Adrenal gland (tissue), 12 donors: Measurements from ENCODE around the gene CST7. TPM values are rescaled to one million over a fixed set of nuclear protein-coding genes. Genes with fewer than 3 reads are reported as not detected.

Source experiments
- DNase-seq, 7 donors: peaks; one replicate each; pipeline ENCODE4 v3.0.0-alpha.2; 2019 to 2020
- H3K27ac ChIP-seq, 5 donors: fragments of 200-600 bp; sonication (generic) in 4 of 5; 1 replicate in 3 of 5; 2 replicates in 2 of 5; pipeline versions ENCODE4 v1.5.1 to v1.8.0; 2016 to 2020; ENCODE audit warnings: mild to moderate bottlenecking in 1 of 5
- H3K27me3 ChIP-seq: fragments of 200-600 bp; 2 replicates; pipeline ENCODE4 v1.8.0; 2021
- H3K36me3 ChIP-seq, 2 donors: fragments of 200-600 bp; replicated peaks in 1 of 2; 1 replicate in 1 of 2; 2 replicates in 1 of 2; pipeline versions ENCODE4 v1.5.1 to v1.8.0; 2018 to 2022
- H3K4me1 ChIP-seq, 2 donors: fragments of 200-600 bp; replicated peaks in 1 of 2; 1 replicate in 1 of 2; 2 replicates in 1 of 2; pipeline versions ENCODE4 v1.5.1 to v1.8.0; 2018 to 2021
- H3K4me3 ChIP-seq, 4 donors: fragments of 200-600 bp; sonication (generic) in 3 of 4; one replicate each; pipeline ENCODE4 v1.5.1; 2016 to 2018
- H3K9me3 ChIP-seq, 3 donors: fragments of 200-600 bp; sonication (generic) in 1 of 3; replicated peaks in 1 of 3; 1 replicate in 2 of 3; 2 replicates in 1 of 3; pipeline versions ENCODE4 v1.5.1 to v1.8.0; 2016 to 2021
- CTCF ChIP-seq, 6 experiments: fragments of 450-650 bp in 4 of 6; fragments of 200-600 bp in 2 of 6; sonication (generic) in 1 of 6; IDR thresholded peaks; 1 replicate in 5 of 6; 2 replicates in 1 of 6; pipeline versions ENCODE4 v1.5.1 to v1.8.0; 2016 to 2021; ENCODE audit warnings: antibody characterized with exemption in 6 of 6, mild to moderate bottlenecking in 2 of 6, moderate library complexity in 1 of 6
- POLR2A ChIP-seq, 2 donors: fragments of 450-650 bp; IDR thresholded peaks; one replicate each; pipeline ENCODE4 v1.6.1; 2017; ENCODE audit warnings: antibody characterized with exemption in 2 of 2, mild to moderate bottlenecking in 2 of 2, moderate library complexity in 1 of 2
- WGBS, 4 donors: extraction: QIAGEN DNeasy Blood & Tissue Kit in 2 of 4; methylation state at CpG; one replicate each; pipeline versions ENCODE4 v1.1.5 to v1.1.7; 2013 to 2017; 5-methylcytosine and 5-hydroxymethylcytosine counted together
- intact Hi-C, 2 donors: fragments of 100-400 bp; cut with DNase I; formaldehyde crosslinking; loops; one replicate each; pipeline versions ENCODE4 v1.14.1 to v1.15.0; 2022 to 2023
- polyA plus RNA-seq, 3 donors: library from polyadenylated mRNA; stranded (reverse); fragments of 200-250 nt in 2 of 3; fragments of 350-450 nt in 1 of 3; fragmentation: Illumina TruSeq in 1 of 3; extraction: RNeasy Lipid Tissue Mini Kit (QIAGEN cat#74804) in 1 of 3; gene quantifications; one replicate each; pipeline ENCODE4 v1.2.3, GENCODE V29; 2013 to 2014
- small RNA-seq, 2 donors: library from RNA; depleted of rRNA; stranded (forward); fragments of <200 nt; gene quantifications; one replicate each; pipeline ENCODE3, GENCODE V24; 2016
- total RNA-seq, 9 donors: library from RNA; depleted of rRNA in 4 of 9; stranded (reverse); fragments of >200 nt in 4 of 9; fragments of 120-200 nt in 1 of 9; fragmentation: NEBNext Ultra II Directional in 1 of 9; extraction: Animal tissue kit (Norgen Biotek cat#: 25700) in 1 of 9; gene quantifications; one replicate each; pipeline versions ENCODE4 v1.1.0 to v1.2.4, GENCODE V29; 2013 to 2023
- donor health status: healthy with polysubstance abuse.
- donor health status: Bipolar disorder and iron deficiency.
- donor health status: DM: yes; HTN: yes; CAD: no.
- donor health status: DM: no; HTN: no; CAD: no.
- donor health status: DM: no; HTN: no; CAD: no.
- donor health status: DM: yes; HTN: yes; CAD: no.

CST7 gene
- total and polyA plus RNA-seq, 12 donors, result 0.17 to 4.1 (median 0.93) TPM

- no peaks in the 10 kb centered on the region for H3K4me1 ChIP-seq
- no peak overlapping the region for H3K27ac ChIP-seq
- peaks cover 0 to 29% of the 10 kb centered on the region in 2 donors for H3K36me3 ChIP-seq
- H3K27me3 ChIP-seq, result no peaks in the 10 kb centered on the region
- intact Hi-C loops, result no loop called here
- no peak for TF ChIP-seq CTCF (IDR thresholded peaks at IDR 0.05)
- no peak for TF ChIP-seq POLR2A (IDR thresholded peaks at IDR 0.05)
- 96 to 97% (median 96%) methylated on average over 13 to 22 of the region's 22 CpGs for WGBS, 4 donors
- no peaks in the 10 kb centered on the region for H3K9me3 ChIP-seq
- no peak overlapping the region for H3K4me3 ChIP-seq
- DNase-seq, result peak in 2 of 7 donors; percentile 6 to 35
Observed at GRCh38 chr20:25007491-25008305, 58.6 kb downstream of the CST7 start.

- peak in 2 of 7 donors; percentile 5 to 38 for DNase-seq
- no peak overlapping the region for H3K4me3 ChIP-seq
Observed at GRCh38 chr20:25008388-25009217, 59.5 kb downstream of the CST7 start.

More at GRCh38 chr20:25008388-25009217, 59.5 kb downstream of the CST7 start:
- TF ChIP-seq CTCF (IDR thresholded peaks at IDR 0.05) (no peak), POLR2A (IDR thresholded peaks at IDR 0.05) (no peak)
- Histone ChIP-seq H3K4me1 (no peaks in the 10 kb centered on the region), H3K27me3 (no peaks in the 10 kb centered on the region), H3K27ac (no peak overlapping the region), H3K9me3 (no peaks in the 10 kb centered on the region), H3K36me3 (peaks cover 0 to 34% of the 10 kb centered on the region in 2 donors)
- intact Hi-C loops, result no loop called here
- 92 to 97% (median 96%) methylated on average over 9 to 11 of the region's 11 CpGs for WGBS, 4 donors

Small RNA genes lying within 50 kb of the gene (small RNA-seq; reads per million reads assigned to genes)
- gene RNU6-1257P, result 0 reads per million in 2 donors

Other genes starting within 250 kb of the CST7 start
- 100 to 1,000 TPM in 1 of 9 donors, 10 to 100 TPM in 8; 45.8 to 110 (median 74.6) TPM for gene APMAP, start 43.5 kb downstream of the CST7 start, total RNA-seq
- 10 to 100 TPM; 30.3 to 65.0 (median 51.3) TPM for gene APMAP, start 43.5 kb downstream of the CST7 start, polyA plus RNA-seq
- 10 to 100 TPM in 8 of 9 donors, 1 to 10 TPM in 1; 7.2 to 97.3 (median 19.3) TPM for gene ACSS1, start 108.9 kb downstream of the CST7 start, total RNA-seq
- 10 to 100 TPM in 2 of 3 donors, 1 to 10 TPM in 1; 7.5 to 12.7 (median 11.6) TPM for gene ACSS1, start 108.9 kb downstream of the CST7 start, polyA plus RNA-seq
- 1 to 10 TPM in 1 of 9 donors, under 1 TPM in 7, not detected in 1; 0.06 to 2.2 (median 0.52) TPM for gene VSX1, start 132.9 kb downstream of the CST7 start, total RNA-seq
- under 1 TPM; 0.37 to 0.73 (median 0.48) TPM for gene VSX1, start 132.9 kb downstream of the CST7 start, polyA plus RNA-seq
- 100 to 1,000 TPM in 5 of 9 donors, 10 to 100 TPM in 4; 51.0 to 120 (median 107) TPM for gene ENTPD6, start 246.4 kb downstream of the CST7 start, total RNA-seq
- gene ENTPD6, start 246.4 kb downstream of the CST7 start, polyA plus RNA-seq, result 100 to 1,000 TPM in 2 of 3 donors, 10 to 100 TPM in 1; 30.9 to 260 (median 153) TPM